Measurements from ENCODE around the gene REPIN1. TPM values are rescaled to one million over a fixed set of nuclear protein-coding genes. Genes with fewer than 3 reads are reported as not detected.

REPIN1 gene
- total RNA-seq, 1 experiment from 2014 or later: 106 TPM

DNA sequence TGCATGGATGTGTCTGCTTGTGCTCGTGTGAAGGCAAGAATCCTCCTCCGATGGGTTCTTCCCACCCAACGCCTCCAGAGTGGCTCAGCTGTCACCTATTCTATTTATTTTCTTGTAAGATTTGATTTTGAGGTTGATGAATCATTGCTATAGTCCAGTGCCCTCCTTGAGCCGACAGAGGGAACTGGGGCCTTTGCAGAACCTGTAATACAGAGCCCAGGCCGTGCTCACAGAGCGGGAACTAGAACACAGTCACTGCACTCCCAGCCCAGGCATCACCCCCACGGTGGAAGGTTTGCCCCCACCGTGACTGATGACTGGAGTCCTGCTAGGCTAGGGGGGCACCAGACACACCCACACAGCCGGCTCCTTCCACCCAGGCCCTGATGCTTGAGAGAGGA is 29.2 kb upstream of the REPIN1 start:
- Histone ChIP-seq H3K9me3 (ENCODE audit: control insufficient read depth, low read depth, low read length) (peaks cover 7% of the 10 kb centered on the region), H4K5ac (ENCODE audit: insufficient read length, low read depth, low read length) (no peak overlapping the region), H3K18ac (ENCODE audit: insufficient read length, low read depth, low read length) (no peak overlapping the region), H2AK5ac (ENCODE audit: insufficient read length, low read length) (no peak overlapping the region), H3T11ph (ENCODE audit: low read length) (no peak overlapping the region), H3K79me1 (ENCODE audit: insufficient read depth, low read depth, low read length, poor library complexity, severe bottlenecking) (no peaks in the 10 kb centered on the region), H2BK15ac (ENCODE audit: low read depth, low read length) (no peak overlapping the region), H2BK5ac (ENCODE audit: insufficient read length, low read length) (no peak overlapping the region), H4K91ac (ENCODE audit: insufficient read length, low read depth, low read length) (no peak overlapping the region), H3K4ac (ENCODE audit: low read depth, low read length) (no peak overlapping the region), H2BK20ac (ENCODE audit: low read depth, low read length, poor library complexity, severe bottlenecking) (no peak overlapping the region), H3K4me2 (ENCODE audit: insufficient read depth, insufficient read length, low read length) (no peak overlapping the region), H3K4me1 (ENCODE audit: insufficient read depth, low read length) (no peaks in the 10 kb centered on the region; the same call in 1 of the 2 replicates), H3K56ac (ENCODE audit: insufficient read length, low read depth, low read length) (no peak overlapping the region), H2BK12ac (ENCODE audit: insufficient read length, low read depth, low read length) (no peak overlapping the region), H4K20me1 (ENCODE audit: control insufficient read depth, insufficient read depth, insufficient read length) (no peaks in the 10 kb centered on the region), H3K23ac (ENCODE audit: insufficient read length, low read depth, low read length) (no peak overlapping the region), H3K79me2 (ENCODE audit: insufficient read depth, low read length) (no peaks in the 10 kb centered on the region), H3K27ac (ENCODE audit: insufficient read length, low read depth, low read length) (no peak overlapping the region), H2BK120ac (ENCODE audit: low read depth, low read length, poor library complexity, severe bottlenecking) (no peak overlapping the region), H3K23me2 (ENCODE audit: insufficient read length, low read depth, low read length, poor library complexity, severe bottlenecking) (peaks cover 16% of the 10 kb centered on the region), H3K9ac (ENCODE audit: extremely low read depth, insufficient read length, low read length) (no peak overlapping the region), H2AFZ (ENCODE audit: low read length) (no peak overlapping the region), H3K14ac (ENCODE audit: insufficient read depth, low read length) (no peak overlapping the region; the same call in 1 of the 2 replicates), H4K8ac (replicated peaks; ENCODE audit: insufficient read length, low read depth, low read length) (no peak overlapping the region), H3K27me3 (ENCODE audit: insufficient read depth, low read length) (peaks cover 13% of the 10 kb centered on the region)
- TF ChIP-seq, protein P1, sequence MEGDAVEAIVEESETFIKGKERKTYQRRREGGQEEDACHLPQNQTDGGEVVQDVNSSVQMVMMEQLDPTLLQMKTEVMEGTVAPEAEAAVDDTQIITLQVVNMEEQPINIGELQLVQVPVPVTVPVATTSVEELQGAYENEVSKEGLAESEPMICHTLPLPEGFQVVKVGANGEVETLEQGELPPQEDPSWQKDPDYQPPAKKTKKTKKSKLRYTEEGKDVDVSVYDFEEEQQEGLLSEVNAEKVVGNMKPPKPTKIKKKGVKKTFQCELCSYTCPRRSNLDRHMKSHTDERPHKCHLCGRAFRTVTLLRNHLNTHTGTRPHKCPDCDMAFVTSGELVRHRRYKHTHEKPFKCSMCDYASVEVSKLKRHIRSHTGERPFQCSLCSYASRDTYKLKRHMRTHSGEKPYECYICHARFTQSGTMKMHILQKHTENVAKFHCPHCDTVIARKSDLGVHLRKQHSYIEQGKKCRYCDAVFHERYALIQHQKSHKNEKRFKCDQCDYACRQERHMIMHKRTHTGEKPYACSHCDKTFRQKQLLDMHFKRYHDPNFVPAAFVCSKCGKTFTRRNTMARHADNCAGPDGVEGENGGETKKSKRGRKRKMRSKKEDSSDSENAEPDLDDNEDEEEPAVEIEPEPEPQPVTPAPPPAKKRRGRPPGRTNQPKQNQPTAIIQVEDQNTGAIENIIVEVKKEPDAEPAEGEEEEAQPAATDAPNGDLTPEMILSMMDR (conservative IDR thresholded peaks at IDR 0.05): no peak
- no CpG with 5 or more reads among the region's 9 CpGs for WGBS (ENCODE audit: extremely low coverage, insufficient read length, low lambda C conversion rate)
- Mint-ChIP-seq H3K27ac (peak overlapping the region in 1 of 3 experiments; percentile 70; a peak in 2 of 7 replicates), H3K27me3 (ENCODE audit: low read depth) (peaks cover 62% of the 10 kb centered on the region), H3K4me3 (peak overlapping the region; percentile 74 to 96), H3K4me1 (peaks cover 60 to 73% of the 10 kb centered on the region in 2 experiments), H3K36me3 (ENCODE audit: insufficient read depth in 1 of 3, low read depth in 3 of 3) (peaks cover 24 to 39% (median 26%) of the 10 kb centered on the region in 3 experiments), H3K9me3 (peaks cover 10% of the 10 kb centered on the region in 2 experiments)
- no peak for DNase-seq

Measured in H9 (cell line).